GM10847 (cell line): Measurements from ENCODE around the gene TEX52.

Experiments
- POLR2A ChIP-seq: IDR thresholded peaks from 2 replicates; pipeline ENCODE4 v1.6.1; 2011; ENCODE audit not compliant: insufficient read length; ENCODE audit errors: extremely low read depth

Gene TEX52

DNA sequence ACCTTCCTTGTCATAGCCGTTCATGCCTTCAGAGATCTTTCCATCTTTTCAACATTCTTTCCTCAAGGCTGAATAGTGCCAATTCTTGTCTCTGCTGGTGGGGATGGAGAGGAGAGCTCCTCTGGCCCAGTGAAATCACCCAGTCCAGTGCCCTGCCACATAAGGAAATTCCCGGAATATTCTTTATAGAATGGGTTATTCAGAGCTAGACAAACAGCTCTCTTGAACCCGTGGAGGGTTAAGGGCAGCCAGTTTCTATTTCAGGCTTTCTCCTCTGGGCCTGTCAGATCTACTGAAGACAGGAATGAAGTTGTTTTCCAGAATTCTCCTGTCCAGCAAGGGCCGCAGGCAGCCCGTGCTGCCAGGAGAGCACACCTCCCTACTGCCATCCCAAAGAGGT is 13.9 kb downstream of the TEX52 start:
- TF ChIP-seq POLR2A = no peak

DNA sequence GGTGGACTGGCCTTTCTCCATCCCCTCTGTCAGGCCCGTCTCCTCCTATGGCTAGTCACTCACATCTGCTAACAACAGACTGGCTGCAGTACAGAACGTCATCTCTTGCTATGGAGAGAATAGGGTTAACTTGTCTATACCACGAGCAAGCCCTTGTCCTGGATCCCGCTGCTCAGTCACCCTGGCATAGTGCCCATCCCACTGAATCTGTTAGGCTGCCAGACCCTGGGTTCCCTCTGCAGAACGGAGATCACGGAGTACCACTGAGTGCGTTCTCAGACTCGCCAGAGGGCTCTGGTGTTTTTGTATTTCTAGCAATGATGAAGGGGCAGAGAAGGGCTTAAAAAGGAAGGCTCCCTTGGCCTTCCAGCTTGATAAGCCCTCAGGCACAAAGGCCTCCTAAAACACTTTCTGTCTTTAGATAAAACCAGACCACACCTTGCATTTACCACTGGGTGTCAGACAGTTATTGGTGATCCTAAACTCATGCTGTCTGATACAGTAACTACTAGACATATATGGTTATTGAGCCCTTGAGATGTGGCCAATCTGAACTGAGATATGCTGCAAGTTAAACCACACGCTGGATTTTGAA is 15.7 kb downstream of the TEX52 start:
- TF ChIP-seq POLR2A = no peak

DNA sequence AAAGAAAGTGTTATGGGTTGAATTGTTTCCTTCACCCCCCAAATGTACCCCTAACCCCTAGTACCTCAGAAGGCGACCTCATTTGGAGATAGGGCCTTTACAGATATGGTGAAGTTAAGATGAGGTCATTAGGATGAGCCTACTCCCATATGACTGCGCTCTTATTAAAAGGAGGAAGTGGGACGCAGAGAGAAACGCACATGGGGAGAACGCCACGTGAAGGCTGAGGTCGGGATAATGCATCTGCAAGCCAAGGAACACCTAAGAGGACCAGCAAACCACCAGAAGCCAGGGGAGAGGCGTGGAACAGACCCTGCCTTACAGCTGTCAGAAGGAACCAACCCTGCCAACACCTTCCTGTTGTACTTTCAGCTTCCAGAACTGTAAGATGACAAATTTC is 20.3 kb downstream of the TEX52 start:
- no peak for TF ChIP-seq POLR2A

DNA sequence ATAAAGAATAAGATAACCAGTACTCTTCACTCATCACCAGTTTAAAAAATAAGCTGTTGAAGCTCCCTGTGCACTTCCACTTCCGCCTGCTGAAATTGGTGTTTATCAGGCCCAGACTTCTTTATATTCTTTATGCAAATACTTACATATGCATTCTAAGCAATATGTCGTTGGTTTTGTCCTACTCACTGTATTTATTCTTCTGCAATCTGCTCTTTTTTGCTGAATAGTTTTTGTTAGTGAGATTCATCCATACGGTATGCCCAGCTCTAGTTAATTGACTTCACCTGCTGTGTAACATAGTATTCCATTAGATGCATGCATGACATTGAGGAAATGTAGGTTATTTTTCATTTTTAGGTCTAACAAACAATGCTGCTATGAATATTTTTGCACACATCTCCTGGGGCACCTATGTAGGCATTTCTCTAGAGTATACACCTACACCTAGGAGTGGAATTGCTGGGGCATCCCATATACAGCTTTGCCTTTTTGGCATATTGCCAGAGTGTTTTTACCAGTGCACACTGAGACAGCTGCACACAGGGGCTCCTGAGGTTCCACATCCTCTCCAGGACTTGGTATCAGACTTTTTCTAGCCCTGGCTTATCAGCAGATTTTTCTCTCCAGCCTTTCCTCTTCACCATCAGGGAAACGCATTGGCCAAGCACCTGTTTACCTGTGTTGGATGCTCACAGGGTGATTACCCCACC is 21.0 kb downstream of the TEX52 start:
- no peak for TF ChIP-seq POLR2A

DNA sequence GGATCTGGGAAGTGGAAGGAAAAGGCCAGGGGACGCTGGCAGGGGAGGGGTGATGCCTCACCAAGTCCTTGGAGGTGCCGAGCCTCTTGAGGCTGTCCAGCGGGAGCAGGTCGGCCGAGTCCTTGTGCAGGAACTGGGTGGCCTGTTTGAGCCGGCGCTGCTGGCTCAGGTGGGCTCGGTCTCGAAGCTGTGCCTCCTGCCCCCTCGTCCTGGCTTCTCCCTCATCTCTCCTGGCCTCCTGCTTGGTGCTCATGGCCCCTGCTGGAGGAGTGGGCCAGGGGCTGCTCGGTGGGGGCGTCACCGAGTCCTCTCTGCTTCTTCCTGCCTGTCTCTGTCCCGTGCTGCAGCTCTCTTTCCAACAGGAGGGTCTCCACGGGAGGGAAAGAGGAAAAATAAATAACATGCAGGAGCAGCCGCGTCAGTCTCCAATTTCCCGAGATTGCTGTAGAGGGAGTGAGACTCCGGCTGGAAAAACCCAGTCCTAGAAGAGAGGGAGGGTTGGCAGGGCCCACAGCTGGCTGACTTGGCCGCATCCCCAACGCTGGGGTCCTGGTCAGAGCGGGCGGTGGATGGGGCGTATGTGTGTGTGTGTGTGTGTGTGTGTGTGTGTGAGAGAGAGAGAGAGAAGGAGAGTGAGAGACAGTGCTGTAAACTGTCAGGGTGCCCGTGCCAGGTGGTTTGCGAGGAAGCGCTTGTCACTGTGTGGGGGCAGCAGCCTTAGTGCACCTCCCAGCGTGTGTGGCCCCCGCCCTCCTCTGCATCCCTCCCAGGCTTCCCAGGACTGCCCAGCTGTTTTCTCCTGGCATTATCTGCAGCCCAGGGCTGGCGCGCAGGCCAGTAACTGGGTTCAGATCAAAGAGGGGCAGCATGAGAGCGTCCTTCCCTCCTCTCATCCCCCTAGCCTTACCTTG is 22.0 kb downstream of the TEX52 start, which contains the start of gene NRIP2:
TSS of gene NRIP2 (minus strand) at position 455 of the 911 bp plus-strand sequence. CDS start at position 403, 52 bp downstream.
- no peak for TF ChIP-seq POLR2A

DNA sequence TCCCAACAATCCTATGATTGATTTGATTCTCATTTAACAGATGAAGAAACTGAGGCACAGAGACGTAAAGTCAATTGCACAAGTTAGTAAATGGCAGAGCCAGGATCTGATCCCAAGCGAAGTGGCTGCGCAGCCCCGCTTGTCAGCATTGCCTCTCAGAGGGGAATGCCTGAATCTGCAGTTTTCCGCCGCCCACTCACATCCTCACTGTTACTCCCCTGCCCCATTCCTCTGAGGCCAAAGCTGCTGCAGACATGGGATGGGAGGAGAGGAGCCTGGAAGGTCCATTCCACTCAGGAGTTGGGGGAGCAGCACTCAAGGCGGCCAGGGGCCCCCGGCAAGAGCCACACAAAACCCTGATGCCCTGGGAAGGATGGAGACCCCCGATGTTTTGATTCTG is 23.0 kb downstream of the TEX52 start:
- TF ChIP-seq POLR2A = no peak

DNA sequence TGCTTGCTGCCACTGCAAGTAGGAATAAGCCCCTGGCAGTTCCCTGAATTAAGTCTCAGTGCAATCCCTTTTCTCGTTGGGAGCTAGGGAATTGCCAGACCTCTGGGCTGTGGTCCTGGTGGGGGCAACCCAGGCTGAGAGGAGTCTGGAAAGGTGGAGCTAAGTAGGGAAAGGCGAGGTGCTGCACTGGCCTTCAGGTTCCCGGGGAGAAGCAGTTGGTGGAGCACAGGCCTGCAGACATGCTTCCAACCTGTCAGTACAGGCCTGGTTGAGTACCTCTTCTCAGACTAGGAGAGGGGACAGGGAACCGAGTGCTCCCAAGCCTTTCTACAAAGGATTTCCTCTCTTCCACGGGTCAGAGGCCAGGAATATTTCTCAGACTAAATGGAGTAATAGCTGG is 23.5 kb downstream of the TEX52 start:
- no peak for TF ChIP-seq POLR2A

DNA sequence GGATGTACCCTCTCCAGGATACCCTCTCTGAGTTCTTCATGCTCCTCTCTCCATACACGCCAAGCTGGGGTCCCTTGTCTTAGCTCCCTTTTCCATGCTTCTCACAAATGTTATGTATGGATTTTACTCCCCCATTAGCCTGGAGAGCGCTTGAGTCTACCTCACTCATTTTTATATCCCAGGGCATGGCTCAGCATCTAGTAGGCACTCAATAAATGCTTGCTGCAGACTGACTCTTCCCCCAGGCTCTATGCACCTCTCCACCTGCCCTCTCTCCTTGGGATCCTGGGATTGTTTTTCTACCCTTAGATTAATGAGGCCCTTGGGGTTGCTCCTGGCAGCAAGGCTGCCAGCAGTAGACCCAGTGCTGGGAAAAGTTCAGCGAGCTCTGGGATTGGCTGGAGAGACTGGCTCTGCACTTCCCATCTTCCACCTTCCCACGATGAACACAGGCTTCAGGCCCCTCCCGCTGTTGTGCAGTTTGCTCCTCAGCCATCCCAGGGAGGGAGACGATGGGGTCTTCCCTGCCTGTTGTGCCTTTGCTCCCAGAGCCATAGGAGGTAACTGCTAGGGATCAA is 24.2 kb downstream of the TEX52 start:
- no peak for TF ChIP-seq POLR2A

DNA sequence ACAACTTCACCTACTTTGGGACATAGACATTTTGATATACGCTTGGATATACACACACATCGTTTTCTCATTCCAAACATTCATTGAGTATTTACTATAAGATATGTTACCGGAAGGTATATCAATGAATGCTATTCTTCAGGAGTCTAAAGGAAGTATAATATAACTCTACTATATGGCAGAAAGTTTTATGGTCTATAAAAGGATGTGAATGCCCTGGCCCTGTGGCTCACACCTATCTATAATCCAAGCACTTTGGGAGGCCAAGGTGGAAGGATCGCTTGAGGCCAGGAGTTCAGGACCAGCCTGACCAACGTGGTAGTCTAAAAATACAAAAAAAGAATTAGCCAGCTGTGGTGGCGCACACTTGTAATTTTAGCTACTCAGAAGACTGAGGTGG is 27.6 kb downstream of the TEX52 start:
- no peak for TF ChIP-seq POLR2A

DNA sequence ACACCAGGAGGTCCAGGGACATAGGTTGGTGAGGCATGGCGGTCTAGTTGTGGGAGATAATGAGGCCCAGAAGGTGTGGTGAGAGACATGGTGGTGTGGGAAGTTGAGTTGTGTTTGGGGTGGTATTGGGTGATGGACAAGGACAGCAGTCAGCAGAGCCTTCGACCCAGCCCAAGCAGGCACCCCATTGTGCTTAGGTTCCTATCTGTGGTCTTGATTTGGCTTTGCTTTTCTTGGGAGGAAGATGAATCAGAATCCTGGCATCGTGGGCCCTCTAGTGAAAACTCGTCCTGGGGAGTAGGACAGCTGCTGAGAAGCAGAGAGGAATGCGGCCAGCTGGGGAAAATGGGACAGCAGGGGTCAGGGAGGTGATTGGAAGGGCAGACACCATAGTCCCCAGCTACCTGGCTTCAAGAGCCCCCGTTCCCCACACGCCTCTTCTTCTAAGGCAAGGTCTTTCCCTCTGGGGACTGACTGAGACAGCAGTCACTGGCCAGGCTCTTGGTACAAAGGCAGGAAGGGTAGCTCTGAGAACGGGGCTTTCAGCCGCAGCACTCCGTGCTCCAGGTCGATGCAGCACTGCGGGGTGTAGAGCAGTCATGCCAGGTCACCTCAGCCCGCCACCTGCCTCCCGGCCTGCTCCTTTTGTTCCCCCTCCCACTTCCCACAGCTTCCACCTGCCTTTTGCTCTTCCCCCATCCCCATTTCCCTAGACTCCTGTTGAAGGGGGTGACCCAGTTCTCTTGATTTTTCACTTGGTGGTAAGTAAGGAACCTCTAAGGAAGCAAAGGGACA is 29.9 kb downstream of the TEX52 start:
- no peak for TF ChIP-seq POLR2A

DNA sequence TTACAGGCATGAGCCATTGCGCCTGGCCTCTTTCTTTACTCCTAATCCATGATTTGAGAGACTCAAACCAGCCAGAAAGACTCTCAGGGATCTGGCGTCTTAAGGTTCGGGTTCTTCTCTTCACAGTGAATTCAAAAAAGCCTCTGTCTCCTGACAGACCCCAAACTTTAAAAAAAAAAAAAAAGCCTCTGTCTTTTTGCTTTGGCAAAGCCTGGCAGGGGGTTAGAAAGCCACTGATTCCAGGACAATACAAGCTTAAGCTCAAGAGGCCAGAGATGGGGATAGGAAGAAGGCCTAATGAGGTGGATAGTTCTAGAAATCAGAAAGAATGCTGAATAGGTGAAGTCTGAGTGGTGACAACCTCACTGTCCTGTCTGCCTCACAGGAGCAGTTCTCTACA is 30.8 kb downstream of the TEX52 start:
- TF ChIP-seq POLR2A = no peak

DNA sequence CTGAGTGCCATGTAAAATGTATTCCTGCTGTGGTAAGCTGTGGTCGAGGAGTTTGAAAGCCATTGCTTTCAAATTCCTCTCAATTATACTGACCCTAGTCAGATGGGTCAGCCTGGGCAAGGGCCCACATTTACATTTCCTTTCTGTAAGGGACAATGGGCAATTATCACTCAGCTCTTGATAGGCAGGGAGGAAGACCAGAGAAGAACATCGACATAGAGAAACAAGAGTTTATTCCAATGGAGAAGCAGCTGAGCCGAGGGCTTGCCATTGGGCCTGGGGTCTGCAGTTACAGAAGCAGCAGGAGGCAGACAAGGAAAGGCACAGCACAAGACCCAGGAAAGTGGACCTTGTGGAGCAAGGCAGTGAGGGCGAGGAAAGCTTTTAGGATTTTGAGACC is 31.7 kb downstream of the TEX52 start:
- no peak for TF ChIP-seq POLR2A

DNA sequence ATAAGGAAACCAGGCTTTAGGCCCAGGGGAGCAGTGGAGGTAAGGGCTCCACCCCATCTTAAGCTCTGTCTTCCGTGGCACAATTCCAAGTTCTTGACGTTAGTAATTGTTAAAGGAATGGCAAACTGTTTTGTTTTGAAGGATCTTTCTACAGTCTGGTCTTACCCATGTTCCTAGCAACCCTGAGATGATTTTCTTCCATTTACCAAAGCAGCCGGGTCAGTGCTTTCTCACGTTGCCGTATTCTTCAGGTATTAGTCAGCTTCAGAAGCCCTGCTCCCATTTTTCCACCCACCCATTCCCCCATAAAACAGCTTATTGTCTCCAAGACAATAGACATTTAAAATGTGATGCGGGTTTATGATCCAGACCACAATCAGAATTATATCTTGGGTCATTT is 32.3 kb downstream of the TEX52 start:
- TF ChIP-seq POLR2A = no peak

DNA sequence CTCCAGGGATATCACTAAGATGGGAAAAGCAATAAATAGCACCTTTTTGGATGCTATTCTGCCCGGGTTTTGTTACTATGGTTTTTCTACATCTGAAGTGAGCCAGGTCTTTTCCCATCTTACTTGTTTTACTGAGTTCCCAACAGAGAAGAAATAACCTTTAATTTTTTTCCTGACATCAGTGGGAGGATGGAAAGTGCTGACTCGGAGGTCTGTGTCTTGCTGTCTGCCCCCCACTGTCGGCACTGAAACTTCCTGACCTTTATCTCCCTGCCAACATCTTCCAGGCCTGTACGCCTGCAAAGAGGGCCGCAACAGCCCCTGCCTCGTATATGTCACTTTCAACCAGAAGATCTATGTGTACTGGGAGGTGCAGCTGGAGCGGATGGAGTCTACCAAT is 33.4 kb downstream of the TEX52 start:
- TF ChIP-seq POLR2A = no peak

DNA sequence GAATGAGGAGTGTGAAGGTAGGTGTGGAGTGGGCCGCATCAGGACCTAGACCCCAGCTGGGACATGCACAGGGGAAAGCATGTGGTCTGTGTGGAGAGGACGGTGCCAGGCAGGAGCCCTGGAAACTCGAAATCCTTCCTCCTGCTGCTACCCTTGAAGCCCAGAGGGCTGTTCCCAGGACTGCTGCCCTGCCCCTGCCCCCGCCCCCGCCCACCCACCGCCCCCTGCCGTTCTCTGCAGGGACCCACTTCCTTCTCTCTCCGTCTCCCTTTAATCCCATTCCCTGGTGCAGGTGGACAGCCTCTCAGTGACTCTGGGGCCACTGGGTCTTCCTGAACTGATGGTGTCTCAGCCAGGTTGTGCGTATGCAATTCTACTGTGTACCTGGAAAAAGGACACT is 36.4 kb downstream of the TEX52 start:
- no peak for TF ChIP-seq POLR2A

DNA sequence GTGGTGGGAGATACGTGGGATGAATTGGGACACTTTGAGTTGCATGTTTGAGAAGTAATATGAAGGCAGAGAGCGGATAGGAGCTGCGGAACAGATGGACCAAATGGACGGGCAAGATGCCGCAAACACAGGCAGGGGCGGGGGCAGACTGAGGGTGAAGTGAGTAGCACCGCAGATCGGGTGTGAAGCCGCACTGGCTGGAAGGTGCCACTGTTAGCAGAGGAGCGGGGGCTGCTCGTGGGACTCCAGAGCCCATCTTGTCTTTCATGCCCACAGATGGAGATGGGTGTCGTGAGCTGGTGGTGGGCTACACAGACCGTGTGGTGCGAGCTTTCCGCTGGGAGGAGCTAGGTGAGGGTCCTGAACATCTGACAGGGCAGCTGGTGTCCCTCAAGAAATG is 37.0 kb downstream of the TEX52 start:
- no peak for TF ChIP-seq POLR2A
